TTC549 (cell line): Measurements from ENCODE around the gene DEGS2.

Experiments used
- FAIRE-seq: peaks from 2 replicates; lab custom pipeline; 2012; peaks lifted over from hg19 to GRCh38; lab: Jason Lieb, UNC

DEGS2 gene

GRCh38 chr14:100148837-100149731 is 10.4 kb downstream of the DEGS2 start:
- no peak for FAIRE-seq

GRCh38 chr14:100147691-100148464 is 11.6 kb downstream of the DEGS2 start:
- no peak for FAIRE-seq

GRCh38 chr14:100147181-100147631 is 12.2 kb downstream of the DEGS2 start:
- no peak for FAIRE-seq

- no peak for FAIRE-seq
These were observed 12.8 kb downstream of the DEGS2 start for GRCh38 chr14:100146531-100147091.

GRCh38 chr14:100145682-100146464 is 13.6 kb downstream of the DEGS2 start:
- FAIRE-seq = no peak

GRCh38 chr14:100144996-100145646 is 14.3 kb downstream of the DEGS2 start:
- no peak for FAIRE-seq

GRCh38 chr14:100144645-100144995 is 14.8 kb downstream of the DEGS2 start:
- no peak for FAIRE-seq

GRCh38 chr14:100143934-100144333 is 15.5 kb downstream of the DEGS2 start:
- no peak for FAIRE-seq

- no peak for FAIRE-seq
These were observed 15.9 kb downstream of the DEGS2 start for GRCh38 chr14:100143523-100143922.

- FAIRE-seq = no peak
These were observed 17.1 kb downstream of the DEGS2 start for GRCh38 chr14:100142073-100143040.

- FAIRE-seq = no peak
These were observed 18.3 kb downstream of the DEGS2 start for GRCh38 chr14:100141098-100141497.

- no peak for FAIRE-seq
These were observed 18.9 kb downstream of the DEGS2 start for GRCh38 chr14:100140452-100141078.

GRCh38 chr14:100138955-100139354 is 20.5 kb downstream of the DEGS2 start:
- no peak for FAIRE-seq

- no peak for FAIRE-seq
These were observed 21.2 kb downstream of the DEGS2 start for GRCh38 chr14:100138082-100138787.

GRCh38 chr14:100137173-100137572 is 22.3 kb downstream of the DEGS2 start:
- FAIRE-seq = no peak

GRCh38 chr14:100135784-100136183 is 23.7 kb downstream of the DEGS2 start:
- FAIRE-seq = no peak

GRCh38 chr14:100135073-100135472 is 24.4 kb downstream of the DEGS2 start:
- FAIRE-seq = no peak

- no peak for FAIRE-seq
These were observed 24.9 kb downstream of the DEGS2 start for GRCh38 chr14:100134586-100134985.

GRCh38 chr14:100132903-100133510 is 26.4 kb downstream of the DEGS2 start:
- FAIRE-seq = no peak
